ENCODE measurements around the gene TMPRSS6.
A peak's percentile ranks its signal among the peaks of the same experiment; 100 is the strongest.

Gene TMPRSS6

GRCh38 chr22:37028692-37029674, 80.5 kb downstream of the TMPRSS6 start:
- DNase-seq (ENCODE audit: low spot score), result no peak

- DNase-seq (ENCODE audit: low spot score), result no peak
Measured at GRCh38 chr22:37027556-37027955, 82.0 kb downstream of the TMPRSS6 start.

GRCh38 chr22:37026325-37026724, 83.2 kb downstream of the TMPRSS6 start:
- DNase-seq (ENCODE audit: low spot score), result no peak

- DNase-seq (ENCODE audit: low spot score), result no peak
Measured at GRCh38 chr22:37025500-37026070, 83.9 kb downstream of the TMPRSS6 start.

GRCh38 chr22:37024339-37025157, 85.0 kb downstream of the TMPRSS6 start:
- no peak for DNase-seq (ENCODE audit: low spot score)

GRCh38 chr22:37023743-37024338, 85.7 kb downstream of the TMPRSS6 start:
- no peak for DNase-seq (ENCODE audit: low spot score)

- DNase-seq (ENCODE audit: low spot score), result no peak
Measured at GRCh38 chr22:37022483-37023337, 86.8 kb downstream of the TMPRSS6 start.

GRCh38 chr22:37021710-37022482, 87.6 kb downstream of the TMPRSS6 start:
- DNase-seq (ENCODE audit: low spot score), result peak; percentile 80

GRCh38 chr22:37021041-37021440, 88.5 kb downstream of the TMPRSS6 start:
- DNase-seq (ENCODE audit: low spot score), result no peak

GRCh38 chr22:37020192-37020479, 89.4 kb downstream of the TMPRSS6 start:
- DNase-seq (ENCODE audit: low spot score), result no peak

- peak; percentile 91 for DNase-seq (ENCODE audit: low spot score)
Measured at GRCh38 chr22:37019309-37020191, 90.0 kb downstream of the TMPRSS6 start, which contains the start of the genes MPST and TST. Gene MPST, plus strand, starts transcription at chr22:37019742. Its CDS starts 95 bp downstream, at chr22:37019837. Gene TST, minus strand, starts transcription at chr22:37019447. Its CDS starts 715 bp downstream, at chr22:37018732.

GRCh38 chr22:37018815-37019308, 90.7 kb downstream of the TMPRSS6 start:
- peak; percentile 64 for DNase-seq (ENCODE audit: low spot score)

GRCh38 chr22:37018086-37018814, 91.3 kb downstream of the TMPRSS6 start:
- DNase-seq (ENCODE audit: low spot score), result no peak

- no peak for DNase-seq (ENCODE audit: low spot score)
Measured at GRCh38 chr22:37017356-37017755, 92.2 kb downstream of the TMPRSS6 start.

- no peak for DNase-seq (ENCODE audit: low spot score)
Measured at GRCh38 chr22:37016134-37016910, 93.2 kb downstream of the TMPRSS6 start.

- no peak for DNase-seq (ENCODE audit: low spot score)
Measured at GRCh38 chr22:37015587-37015878, 94.0 kb downstream of the TMPRSS6 start.
